ENCODE data around the gene PCDH11Y.
"Not testable (repeated sequence)": the region's sequence is repeated elsewhere in the genome, so short reads cannot be mapped to it uniquely, and the experiment has no call there.

PCDH11Y gene

DNA sequence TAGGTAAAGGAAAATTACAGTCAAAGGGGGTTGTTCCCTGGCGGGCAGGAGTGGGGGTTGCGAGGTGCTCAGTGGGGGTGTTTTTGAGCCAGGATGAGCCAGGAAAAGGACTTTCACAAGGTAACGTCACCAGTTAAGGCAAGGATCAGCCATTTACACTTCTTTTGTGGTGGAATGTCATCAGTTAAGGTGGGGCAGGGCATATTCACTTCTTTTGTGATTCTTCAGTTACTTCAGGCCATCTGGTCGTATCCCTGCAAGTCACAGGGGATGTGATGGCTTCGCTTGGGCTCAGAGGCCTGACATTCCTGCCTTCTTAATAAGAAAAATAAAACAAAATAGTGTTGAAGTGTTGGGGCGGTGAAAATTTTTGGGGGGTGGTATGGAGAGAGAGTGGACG is 324.8 kb downstream of the PCDH11Y start:
- H3K27ac ChIP-seq (ENCODE audit: low read length); H3K36me3 ChIP-seq (ENCODE audit: control insufficient read depth, insufficient read depth, low read length); DNase-seq (ENCODE audit: low read depth, low spot score); H3K4me1 ChIP-seq (ENCODE audit: control insufficient read depth, insufficient read depth, low read length); H3K4me3 ChIP-seq (ENCODE audit: low read length); H3K9me3 ChIP-seq (ENCODE audit: control insufficient read depth, insufficient read depth, low read length); H3K27me3 ChIP-seq (ENCODE audit: control insufficient read depth, insufficient read depth, low read length): not testable (repeated sequence)
- no CpG with 5 or more reads among the region's 7 CpGs for WGBS (ENCODE audit: insufficient coverage, insufficient read length)

DNA sequence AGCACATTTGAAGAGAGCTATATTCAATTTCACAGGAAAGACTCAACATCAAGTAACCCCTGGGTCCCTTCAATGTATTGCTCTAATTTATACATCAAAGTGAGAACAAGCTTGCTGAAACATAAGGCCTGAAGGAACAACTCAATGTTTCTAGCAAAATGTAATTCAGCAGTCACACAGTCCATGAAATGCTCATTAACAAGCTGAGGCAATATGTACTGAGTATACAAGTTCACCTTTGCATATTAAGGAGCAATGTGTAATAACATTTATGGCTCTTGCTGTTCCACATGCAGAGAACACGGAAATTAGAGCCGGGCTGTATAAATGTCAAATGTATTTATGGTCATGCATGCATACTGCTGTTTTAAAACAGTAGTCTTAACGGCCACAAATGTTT is 342.1 kb downstream of the PCDH11Y start:
- DNase-seq (ENCODE audit: low read depth, low spot score); H3K9me3 ChIP-seq (ENCODE audit: control insufficient read depth, insufficient read depth, low read length); H3K27me3 ChIP-seq (ENCODE audit: control insufficient read depth, insufficient read depth, low read length); H3K4me3 ChIP-seq (ENCODE audit: low read length); H3K4me1 ChIP-seq (ENCODE audit: control insufficient read depth, insufficient read depth, low read length); H3K36me3 ChIP-seq (ENCODE audit: control insufficient read depth, insufficient read depth, low read length); H3K27ac ChIP-seq (ENCODE audit: low read length): not testable (repeated sequence)
- no CpG with 5 or more reads among the region's 3 CpGs for WGBS (ENCODE audit: insufficient coverage, insufficient read length)

DNA sequence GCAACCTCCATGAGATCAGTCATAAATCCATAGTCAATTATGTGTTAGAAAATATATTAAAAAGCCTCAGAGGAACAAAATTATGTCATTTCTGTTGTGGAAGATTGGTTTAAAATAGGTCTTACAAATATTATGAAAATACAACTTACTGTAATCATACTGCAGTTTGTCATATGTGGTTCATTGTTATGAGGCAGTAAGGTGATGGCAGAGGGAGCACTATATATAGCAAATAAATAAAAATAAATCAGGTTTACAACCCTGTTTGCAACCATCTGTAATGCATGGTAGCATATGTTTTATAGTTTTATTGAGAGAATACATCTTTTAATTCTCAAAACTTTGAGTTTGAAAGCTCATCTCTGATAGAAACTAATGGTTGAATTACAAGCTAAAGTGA is 543.6 kb downstream of the PCDH11Y start:
- not testable (repeated sequence) for H3K9me3 ChIP-seq (ENCODE audit: control insufficient read depth, insufficient read depth, low read length); H3K27me3 ChIP-seq (ENCODE audit: control insufficient read depth, insufficient read depth, low read length); H3K27ac ChIP-seq (ENCODE audit: low read length); DNase-seq (ENCODE audit: low read depth, low spot score); H3K4me1 ChIP-seq (ENCODE audit: control insufficient read depth, insufficient read depth, low read length); H3K36me3 ChIP-seq (ENCODE audit: control insufficient read depth, insufficient read depth, low read length); H3K4me3 ChIP-seq (ENCODE audit: low read length)

DNA sequence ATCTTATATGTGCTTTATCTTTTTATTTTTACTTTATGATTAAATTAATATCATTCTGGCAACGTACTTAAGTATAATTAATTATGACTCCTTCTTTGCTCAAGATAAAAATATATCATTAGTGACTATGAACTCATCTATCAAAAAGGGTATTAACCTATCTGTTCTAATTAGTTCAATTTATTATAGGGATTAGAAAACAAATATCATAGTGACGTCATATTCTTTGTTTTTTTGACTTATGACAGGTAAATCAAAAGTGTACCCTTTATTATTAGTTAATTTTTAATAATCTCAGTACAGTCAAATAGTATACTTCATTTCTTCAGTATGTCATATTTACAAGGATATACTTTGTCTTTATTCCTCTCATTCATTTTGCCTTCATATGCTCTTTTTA is 638.5 kb downstream of the PCDH11Y start:
- WGBS (ENCODE audit: insufficient coverage, insufficient read length) = no CpG with 5 or more reads among the region's 2 CpGs
- H3K27me3 ChIP-seq (ENCODE audit: control insufficient read depth, insufficient read depth, low read length); H3K36me3 ChIP-seq (ENCODE audit: control insufficient read depth, insufficient read depth, low read length); H3K4me3 ChIP-seq (ENCODE audit: low read length); H3K9me3 ChIP-seq (ENCODE audit: control insufficient read depth, insufficient read depth, low read length); H3K4me1 ChIP-seq (ENCODE audit: control insufficient read depth, insufficient read depth, low read length); H3K27ac ChIP-seq (ENCODE audit: low read length); DNase-seq (ENCODE audit: low read depth, low spot score): not testable (repeated sequence)

DNA sequence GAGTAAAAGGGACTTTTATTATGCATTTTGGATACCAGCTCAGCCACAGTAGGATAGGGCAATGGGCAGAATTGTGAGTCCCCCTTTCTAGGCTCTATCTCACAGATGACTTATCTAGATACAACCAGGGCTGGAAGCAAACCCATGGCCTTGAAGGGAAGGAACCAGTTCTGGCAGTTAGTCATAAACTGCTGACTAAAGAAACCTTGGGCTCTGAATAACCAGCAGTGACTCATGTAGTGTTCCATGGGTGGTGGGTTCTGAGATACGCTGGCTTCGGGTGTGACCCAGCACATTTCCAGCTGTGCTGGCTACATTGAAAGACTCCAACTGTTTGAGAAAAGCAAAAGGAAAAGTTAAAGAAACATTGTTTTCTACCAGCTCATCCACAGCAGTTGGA is 679.2 kb downstream of the PCDH11Y start:
- no CpG with 5 or more reads among the region's 2 CpGs for WGBS (ENCODE audit: insufficient coverage, insufficient read length)
- H3K27ac ChIP-seq (ENCODE audit: low read length); DNase-seq (ENCODE audit: low read depth, low spot score); H3K36me3 ChIP-seq (ENCODE audit: control insufficient read depth, insufficient read depth, low read length); H3K4me3 ChIP-seq (ENCODE audit: low read length); H3K9me3 ChIP-seq (ENCODE audit: control insufficient read depth, insufficient read depth, low read length); H3K27me3 ChIP-seq (ENCODE audit: control insufficient read depth, insufficient read depth, low read length); H3K4me1 ChIP-seq (ENCODE audit: control insufficient read depth, insufficient read depth, low read length): not testable (repeated sequence)

DNA sequence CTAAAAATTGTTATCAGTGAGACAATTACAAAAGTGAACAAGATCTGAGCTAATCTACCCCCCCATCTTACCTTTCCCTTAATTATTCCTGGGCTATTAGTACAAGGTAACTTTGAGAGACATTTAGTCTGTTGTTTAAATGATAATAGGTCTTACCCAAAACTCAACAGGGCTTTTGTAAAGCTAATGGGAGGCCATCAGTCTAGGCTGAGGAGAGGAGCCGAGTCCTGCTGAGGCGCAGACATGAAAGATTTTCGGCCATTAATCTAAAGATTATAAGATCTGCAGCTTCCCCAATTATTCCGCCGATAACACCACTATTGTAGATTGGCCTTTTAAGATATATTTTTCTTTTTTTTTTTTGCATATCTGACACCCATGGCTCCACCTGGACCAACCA is 708.6 kb downstream of the PCDH11Y start:
- H3K9me3 ChIP-seq (ENCODE audit: control insufficient read depth, insufficient read depth, low read length); H3K4me3 ChIP-seq (ENCODE audit: low read length); H3K27me3 ChIP-seq (ENCODE audit: control insufficient read depth, insufficient read depth, low read length); DNase-seq (ENCODE audit: low read depth, low spot score); H3K27ac ChIP-seq (ENCODE audit: low read length); H3K36me3 ChIP-seq (ENCODE audit: control insufficient read depth, insufficient read depth, low read length); H3K4me1 ChIP-seq (ENCODE audit: control insufficient read depth, insufficient read depth, low read length): not testable (repeated sequence)
- no CpG with 5 or more reads among the region's 5 CpGs for WGBS (ENCODE audit: insufficient coverage, insufficient read length)

DNA sequence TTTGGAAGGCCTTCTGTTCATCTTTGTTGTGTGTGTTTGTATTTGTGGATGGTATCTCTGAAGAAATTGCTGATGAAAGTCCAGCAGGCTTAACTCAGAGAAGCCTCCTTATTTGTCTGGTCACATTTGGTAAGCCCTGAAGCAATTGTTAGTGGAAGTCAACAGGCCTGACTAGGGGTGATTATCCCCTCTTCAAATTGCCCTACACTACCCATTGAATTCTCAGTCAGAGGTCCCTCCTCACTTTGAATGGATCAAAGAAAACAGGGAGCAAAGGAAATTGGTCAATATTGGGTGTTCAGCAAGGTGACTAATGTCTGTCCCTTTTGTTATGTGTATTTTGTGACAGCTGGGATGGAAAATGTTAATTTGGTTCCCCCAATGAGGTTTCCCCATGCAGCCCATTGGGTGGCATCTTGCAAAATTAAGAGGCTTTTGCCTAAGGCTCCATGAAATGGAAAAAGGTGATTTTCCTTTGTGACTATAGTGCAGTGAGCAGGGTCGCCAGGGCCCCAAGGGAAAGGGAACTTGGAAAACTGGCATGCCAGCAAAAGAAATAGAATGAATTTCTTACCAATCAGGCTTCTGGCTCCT is 709.8 kb downstream of the PCDH11Y start:
- H3K27ac ChIP-seq (ENCODE audit: low read length); DNase-seq (ENCODE audit: low read depth, low spot score); H3K9me3 ChIP-seq (ENCODE audit: control insufficient read depth, insufficient read depth, low read length); H3K4me3 ChIP-seq (ENCODE audit: low read length); H3K4me1 ChIP-seq (ENCODE audit: control insufficient read depth, insufficient read depth, low read length); H3K36me3 ChIP-seq (ENCODE audit: control insufficient read depth, insufficient read depth, low read length); H3K27me3 ChIP-seq (ENCODE audit: control insufficient read depth, insufficient read depth, low read length): not testable (repeated sequence)
- no CpG with 5 or more reads among the region's 1 CpG for WGBS (ENCODE audit: insufficient coverage, insufficient read length)

DNA sequence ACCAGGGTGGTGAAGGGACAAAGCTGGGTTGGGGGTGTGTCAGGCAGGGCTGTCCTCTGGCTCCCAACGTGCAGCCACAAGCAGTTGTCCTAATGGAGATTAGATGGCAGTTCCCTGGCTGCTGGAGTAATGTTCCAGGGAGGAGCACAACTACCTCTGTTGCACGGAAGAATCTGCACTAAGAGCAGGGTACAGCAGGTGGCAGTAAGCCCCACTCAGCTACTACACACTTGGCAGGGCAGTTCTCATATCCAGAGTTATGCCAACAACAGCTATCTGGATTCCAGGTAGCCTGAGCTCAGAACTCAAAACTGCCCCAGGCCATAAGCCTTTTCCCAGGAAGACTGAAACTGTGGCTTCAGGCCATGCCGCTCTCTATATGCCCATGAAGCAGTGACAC is 761.3 kb downstream of the PCDH11Y start:
- not testable (repeated sequence) for H3K4me3 ChIP-seq (ENCODE audit: low read length); H3K4me1 ChIP-seq (ENCODE audit: control insufficient read depth, insufficient read depth, low read length); DNase-seq (ENCODE audit: low read depth, low spot score); H3K27me3 ChIP-seq (ENCODE audit: control insufficient read depth, insufficient read depth, low read length); H3K9me3 ChIP-seq (ENCODE audit: control insufficient read depth, insufficient read depth, low read length); H3K36me3 ChIP-seq (ENCODE audit: control insufficient read depth, insufficient read depth, low read length); H3K27ac ChIP-seq (ENCODE audit: low read length)
- whole genome bisulfite sequencing (ENCODE audit: insufficient coverage, insufficient read length) = no CpG with 5 or more reads among the region's 3 CpGs

DNA sequence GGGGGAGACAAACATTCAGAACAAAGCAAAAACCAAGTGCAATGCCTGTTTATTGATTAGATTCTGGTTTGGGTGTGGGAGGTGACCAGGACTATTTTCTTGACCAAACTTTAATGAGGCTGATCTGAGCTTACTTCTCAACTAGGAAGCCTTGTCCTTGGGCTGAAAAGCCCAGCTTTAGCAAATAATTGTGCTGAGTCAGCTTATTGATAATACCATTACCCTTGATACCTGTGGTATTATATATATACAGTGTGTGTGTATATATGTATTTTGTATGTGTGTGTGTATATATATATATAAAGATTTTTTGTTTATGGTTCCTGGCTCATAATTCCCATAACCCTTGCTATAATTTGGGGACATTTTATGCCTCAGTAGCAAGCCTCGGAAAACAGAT is 776.4 kb downstream of the PCDH11Y start:
- not testable (repeated sequence) for H3K9me3 ChIP-seq (ENCODE audit: control insufficient read depth, insufficient read depth, low read length); H3K4me1 ChIP-seq (ENCODE audit: control insufficient read depth, insufficient read depth, low read length); H3K27me3 ChIP-seq (ENCODE audit: control insufficient read depth, insufficient read depth, low read length); DNase-seq (ENCODE audit: low read depth, low spot score); H3K36me3 ChIP-seq (ENCODE audit: control insufficient read depth, insufficient read depth, low read length); H3K27ac ChIP-seq (ENCODE audit: low read length); H3K4me3 ChIP-seq (ENCODE audit: low read length)
- WGBS (ENCODE audit: insufficient coverage, insufficient read length) = no CpG with 5 or more reads among the region's 1 CpG

Measured in iPS DF 6.9 (cell line).